ENCODE measurements around the gene TEX30.
A peak's percentile ranks its signal among the peaks of the same experiment; 100 is the strongest.
"Not testable (repeated sequence)": the region's sequence is repeated elsewhere in the genome, so short reads cannot be mapped to it uniquely, and the experiment has no call there.

The TEX30 gene

GRCh38 chr13:102799426-102800144 is 26.0 kb upstream of the TEX30 start:
- H3K4me3 ChIP-seq (ENCODE audit: low read depth, low read length), result peak overlapping the region; percentile 85
- H3K4me1 ChIP-seq (ENCODE audit: control insufficient read depth, insufficient read depth, low read length), result peaks cover under 1% of the 10 kb centered on the region
- H3K9ac ChIP-seq (ENCODE audit: low read depth, low read length), result no peak overlapping the region
- no peaks in the 10 kb centered on the region for H3K9me3 ChIP-seq (ENCODE audit: control insufficient read depth, insufficient read depth, low read length)
- H3K36me3 ChIP-seq (ENCODE audit: control insufficient read depth, insufficient read depth, low read length), result no peaks in the 10 kb centered on the region
- H3K27me3 ChIP-seq (ENCODE audit: control insufficient read depth, insufficient read depth, low read length), result peaks cover 18% of the 10 kb centered on the region

- H3K4me3 ChIP-seq (ENCODE audit: low read depth, low read length), result peak within 1 kb of the TSS; percentile 85
- peak within 1 kb of the TSS; percentile 37 for H3K9ac ChIP-seq (ENCODE audit: low read depth, low read length)
- H3K27me3 ChIP-seq (ENCODE audit: control insufficient read depth, insufficient read depth, low read length), result peaks cover 18% of the 10 kb centered on the region
- H3K9me3 ChIP-seq (ENCODE audit: control insufficient read depth, insufficient read depth, low read length), result no peaks in the 10 kb centered on the region
- H3K36me3 ChIP-seq (ENCODE audit: control insufficient read depth, insufficient read depth, low read length), result no peaks in the 10 kb centered on the region
- H3K4me1 ChIP-seq (ENCODE audit: control insufficient read depth, insufficient read depth, low read length), result peaks cover 3% of the 10 kb centered on the region
Measured at GRCh38 chr13:102798581-102799425, 25.2 kb upstream of the TEX30 start, which contains the start of the genes BIVM and POGLUT2. Gene BIVM, plus strand, starts transcription at chr13:102799119. Its CDS starts 8,149 bp downstream, at chr13:102807268. Gene POGLUT2, minus strand, starts transcription at chr13:102798976. Its CDS starts 306 bp downstream, at chr13:102798670.

GRCh38 chr13:102793611-102794355 is 20.2 kb upstream of the TEX30 start:
- Histone ChIP-seq H3K9ac (ENCODE audit: low read depth, low read length) (no peak overlapping the region), H3K4me1 (ENCODE audit: control insufficient read depth, insufficient read depth, low read length) (peaks cover 8% of the 10 kb centered on the region), H3K9me3 (ENCODE audit: control insufficient read depth, insufficient read depth, low read length) (no peaks in the 10 kb centered on the region), H3K4me3 (ENCODE audit: low read depth, low read length) (no peak overlapping the region), H3K36me3 (ENCODE audit: control insufficient read depth, insufficient read depth, low read length) (no peaks in the 10 kb centered on the region), H3K27me3 (ENCODE audit: control insufficient read depth, insufficient read depth, low read length) (peaks cover 9% of the 10 kb centered on the region)

- H3K9me3 ChIP-seq (ENCODE audit: control insufficient read depth, insufficient read depth, low read length), result no peaks in the 10 kb centered on the region
- H3K4me1 ChIP-seq (ENCODE audit: control insufficient read depth, insufficient read depth, low read length), result peaks cover 8% of the 10 kb centered on the region
- no peak overlapping the region for H3K9ac ChIP-seq (ENCODE audit: low read depth, low read length)
- H3K4me3 ChIP-seq (ENCODE audit: low read depth, low read length), result no peak overlapping the region
- H3K27me3 ChIP-seq (ENCODE audit: control insufficient read depth, insufficient read depth, low read length), result no peaks in the 10 kb centered on the region
- no peaks in the 10 kb centered on the region for H3K36me3 ChIP-seq (ENCODE audit: control insufficient read depth, insufficient read depth, low read length)
Measured at GRCh38 chr13:102792396-102792795, 18.8 kb upstream of the TEX30 start.

- Histone ChIP-seq H3K36me3 (ENCODE audit: control insufficient read depth, insufficient read depth, low read length) (no peaks in the 10 kb centered on the region), H3K4me1 (ENCODE audit: control insufficient read depth, insufficient read depth, low read length) (peaks cover 6% of the 10 kb centered on the region), H3K27me3 (ENCODE audit: control insufficient read depth, insufficient read depth, low read length) (no peaks in the 10 kb centered on the region), H3K9me3 (ENCODE audit: control insufficient read depth, insufficient read depth, low read length) (no peaks in the 10 kb centered on the region), H3K9ac (ENCODE audit: low read depth, low read length) (no peak overlapping the region), H3K4me3 (ENCODE audit: low read depth, low read length) (no peak overlapping the region)
Measured at GRCh38 chr13:102788683-102789082, 15.1 kb upstream of the TEX30 start.

GRCh38 chr13:102784483-102784882 is 10.9 kb upstream of the TEX30 start:
- Histone ChIP-seq H3K4me1 (ENCODE audit: control insufficient read depth, insufficient read depth, low read length) (no peaks in the 10 kb centered on the region), H3K36me3 (ENCODE audit: control insufficient read depth, insufficient read depth, low read length) (peaks cover 6% of the 10 kb centered on the region)

GRCh38 chr13:102781591-102781990 is 8.0 kb upstream of the TEX30 start:
- Histone ChIP-seq H3K4me1 (ENCODE audit: control insufficient read depth, insufficient read depth, low read length) (no peaks in the 10 kb centered on the region), H3K36me3 (ENCODE audit: control insufficient read depth, insufficient read depth, low read length) (peaks cover 6% of the 10 kb centered on the region), H3K9me3 (ENCODE audit: control insufficient read depth, insufficient read depth, low read length) (peaks cover 6% of the 10 kb centered on the region), H3K4me3 (ENCODE audit: low read depth, low read length) (no peak overlapping the region), H3K27me3 (ENCODE audit: control insufficient read depth, insufficient read depth, low read length) (no peaks in the 10 kb centered on the region), H3K9ac (ENCODE audit: low read depth, low read length) (no peak overlapping the region)

More at GRCh38 chr13:102784483-102784882, 10.9 kb upstream of the TEX30 start:
- no peak overlapping the region for H3K4me3 ChIP-seq (ENCODE audit: low read depth, low read length)
- peaks cover 6% of the 10 kb centered on the region for H3K9me3 ChIP-seq (ENCODE audit: control insufficient read depth, insufficient read depth, low read length)
- H3K9ac ChIP-seq (ENCODE audit: low read depth, low read length), result no peak overlapping the region
- no peaks in the 10 kb centered on the region for H3K27me3 ChIP-seq (ENCODE audit: control insufficient read depth, insufficient read depth, low read length)

- not testable (repeated sequence) for H3K4me3 ChIP-seq (ENCODE audit: low read depth, low read length)
Measured at GRCh38 chr13:102780656-102781055, 7.1 kb upstream of the TEX30 start.

GRCh38 chr13:102779436-102780159 is 6.0 kb upstream of the TEX30 start:
- Histone ChIP-seq H3K4me3 (ENCODE audit: low read depth, low read length) (no peak overlapping the region), H3K27me3 (ENCODE audit: control insufficient read depth, insufficient read depth, low read length) (no peaks in the 10 kb centered on the region), H3K4me1 (ENCODE audit: control insufficient read depth, insufficient read depth, low read length) (no peaks in the 10 kb centered on the region), H3K9me3 (ENCODE audit: control insufficient read depth, insufficient read depth, low read length) (peaks cover 6% of the 10 kb centered on the region), H3K9ac (ENCODE audit: low read depth, low read length) (no peak overlapping the region), H3K36me3 (ENCODE audit: control insufficient read depth, insufficient read depth, low read length) (peaks cover 6% of the 10 kb centered on the region)

More at GRCh38 chr13:102780656-102781055, 7.1 kb upstream of the TEX30 start:
- not testable (repeated sequence) for H3K9ac ChIP-seq (ENCODE audit: low read depth, low read length); H3K36me3 ChIP-seq (ENCODE audit: control insufficient read depth, insufficient read depth, low read length); H3K9me3 ChIP-seq (ENCODE audit: control insufficient read depth, insufficient read depth, low read length); H3K27me3 ChIP-seq (ENCODE audit: control insufficient read depth, insufficient read depth, low read length); H3K4me1 ChIP-seq (ENCODE audit: control insufficient read depth, insufficient read depth, low read length)

GRCh38 chr13:102777736-102778135 is 4.2 kb upstream of the TEX30 start:
- Histone ChIP-seq H3K9ac (ENCODE audit: low read depth, low read length) (no peak overlapping the region), H3K36me3 (ENCODE audit: control insufficient read depth, insufficient read depth, low read length) (peaks cover 6% of the 10 kb centered on the region), H3K4me1 (ENCODE audit: control insufficient read depth, insufficient read depth, low read length) (no peaks in the 10 kb centered on the region), H3K9me3 (ENCODE audit: control insufficient read depth, insufficient read depth, low read length) (peaks cover 6% of the 10 kb centered on the region), H3K27me3 (ENCODE audit: control insufficient read depth, insufficient read depth, low read length) (peaks cover under 1% of the 10 kb centered on the region), H3K4me3 (ENCODE audit: low read depth, low read length) (no peak overlapping the region)

- no peak overlapping the region for H3K4me3 ChIP-seq (ENCODE audit: low read depth, low read length)
- no peak overlapping the region for H3K9ac ChIP-seq (ENCODE audit: low read depth, low read length)
- no peaks in the 10 kb centered on the region for H3K36me3 ChIP-seq (ENCODE audit: control insufficient read depth, insufficient read depth, low read length)
- peaks cover 6% of the 10 kb centered on the region for H3K27me3 ChIP-seq (ENCODE audit: control insufficient read depth, insufficient read depth, low read length)
- H3K4me1 ChIP-seq (ENCODE audit: control insufficient read depth, insufficient read depth, low read length), result no peaks in the 10 kb centered on the region
- H3K9me3 ChIP-seq (ENCODE audit: control insufficient read depth, insufficient read depth, low read length), result no peaks in the 10 kb centered on the region
Measured at GRCh38 chr13:102776271-102776670, 2.7 kb upstream of the TEX30 start.

All from iPS-15b (cell line).